Measurements from ENCODE around the gene NBEA. TPM values are rescaled to one million over a fixed set of nuclear protein-coding genes. Genes with fewer than 3 reads are reported as not detected.
"Not testable (repeated sequence)": the region's sequence is repeated elsewhere in the genome, so short reads cannot be mapped to it uniquely, and the experiment has no call there.

NBEA gene
- total and polyA plus RNA-seq, 8 donors: 5.9 to 14.1 (median 11.3) TPM

- Histone ChIP-seq H3K4me1 (no peaks in the 10 kb centered on the region), H3K27me3 (no peaks in the 10 kb centered on the region), H3K27ac (no peak overlapping the region), H3K4me3 (no peak overlapping the region), H3K36me3 (no peaks in the 10 kb centered on the region), H3K9me3 (peaks cover 0 to 4% of the 10 kb centered on the region in 2 donors)
- intact Hi-C loops (cut with DNase I): no loop called here
- DNase-seq (no peak), ATAC-seq (no peak)
- no peak for TF ChIP-seq CTCF (IDR thresholded peaks at IDR 0.05)
Measured at GRCh38 chr13:35393886-35394285, 451.8 kb downstream of the NBEA start.

- H3K4me1 ChIP-seq; intact Hi-C loops (cut with DNase I); DNase-seq; H3K9me3 ChIP-seq; H3K27ac ChIP-seq; H3K36me3 ChIP-seq; ATAC-seq; H3K4me3 ChIP-seq; H3K27me3 ChIP-seq: not testable (repeated sequence)
Measured at GRCh38 chr13:35408285-35408684, 466.2 kb downstream of the NBEA start.

GRCh38 chr13:35411059-35411744 is 469.1 kb downstream of the NBEA start:
- no peak for ATAC-seq
- no peaks in the 10 kb centered on the region for H3K4me1 ChIP-seq
- peaks cover 0 to 3% of the 10 kb centered on the region in 2 donors for H3K9me3 ChIP-seq
- no peaks in the 10 kb centered on the region for H3K27me3 ChIP-seq
- no peak overlapping the region for H3K4me3 ChIP-seq
- TF ChIP-seq CTCF (IDR thresholded peaks at IDR 0.05): no peak
- no peaks in the 10 kb centered on the region for H3K36me3 ChIP-seq
- intact Hi-C loops (cut with DNase I): no loop called here
- no peak for DNase-seq
- no peak overlapping the region for H3K27ac ChIP-seq

- Histone ChIP-seq H3K27ac (no peak overlapping the region), H3K4me3 (no peak overlapping the region), H3K4me1 (no peaks in the 10 kb centered on the region), H3K9me3 (no peaks in the 10 kb centered on the region), H3K36me3 (no peaks in the 10 kb centered on the region), H3K27me3 (no peaks in the 10 kb centered on the region)
- intact Hi-C loops (cut with DNase I): no loop called here
- ATAC-seq (no peak), DNase-seq (no peak)
- TF ChIP-seq CTCF (IDR thresholded peaks at IDR 0.05): no peak
Measured at GRCh38 chr13:35448465-35448864, 506.4 kb downstream of the NBEA start.

- no peak for DNase-seq
Measured at GRCh38 chr13:35449821-35450220, 507.8 kb downstream of the NBEA start.

More at GRCh38 chr13:35449821-35450220, 507.8 kb downstream of the NBEA start:
- no peaks in the 10 kb centered on the region for H3K27me3 ChIP-seq
- H3K9me3 ChIP-seq: no peaks in the 10 kb centered on the region
- no peak overlapping the region for H3K27ac ChIP-seq
- no peak for TF ChIP-seq CTCF (IDR thresholded peaks at IDR 0.05)
- no peaks in the 10 kb centered on the region for H3K36me3 ChIP-seq
- no peak overlapping the region for H3K4me3 ChIP-seq
- H3K4me1 ChIP-seq: no peaks in the 10 kb centered on the region
- intact Hi-C loops (cut with DNase I): no loop called here
- no peak for ATAC-seq
